Activated effector memory CD4-positive, alpha-beta T cell treated with anti-CD3 and anti-CD28 coated beads, Interleukin-2, amount 50 U/mL, for 16 hours (primary cell): ENCODE measurements around the gene MTG1.

ENCODE experiments used
- DNase-seq: peaks from one replicate; pipeline ENCODE4 v3.0.0-alpha.2; 2020

Gene MTG1

GRCh38 chr10:133394064-133394663 is at the start of gene MTG1:
TSS of gene MTG1 (plus strand) at chr10:133394157. CDS start at chr10:133394221, 64 bp downstream.
- DNase-seq = peak; percentile 98

DNA sequence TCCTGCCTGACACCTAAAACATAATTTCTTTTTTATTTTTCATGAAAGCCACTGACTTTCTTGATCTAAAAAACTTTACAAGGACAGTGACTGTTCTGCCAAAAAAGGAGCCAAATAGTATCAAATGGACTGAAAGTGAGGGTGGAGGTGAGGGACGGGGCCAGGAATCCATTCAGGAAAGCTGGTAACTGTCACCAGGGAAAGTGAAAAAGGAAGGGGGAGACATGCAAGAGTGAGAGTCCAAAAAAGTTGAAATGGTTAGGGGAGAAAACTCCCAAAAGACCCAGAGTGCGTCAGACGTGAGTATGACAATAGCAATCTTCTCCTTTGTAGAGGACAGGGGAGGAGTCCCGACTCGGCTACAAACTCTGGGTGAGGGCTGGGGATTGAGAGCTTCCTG is 49.7 kb upstream of the MTG1 start:
- no peak for DNase-seq

GRCh38 chr10:133346413-133346812 is 47.5 kb upstream of the MTG1 start:
- DNase-seq = no peak

- no peak for DNase-seq
These were observed 46.0 kb upstream of the MTG1 start for GRCh38 chr10:133347710-133348517.

DNA sequence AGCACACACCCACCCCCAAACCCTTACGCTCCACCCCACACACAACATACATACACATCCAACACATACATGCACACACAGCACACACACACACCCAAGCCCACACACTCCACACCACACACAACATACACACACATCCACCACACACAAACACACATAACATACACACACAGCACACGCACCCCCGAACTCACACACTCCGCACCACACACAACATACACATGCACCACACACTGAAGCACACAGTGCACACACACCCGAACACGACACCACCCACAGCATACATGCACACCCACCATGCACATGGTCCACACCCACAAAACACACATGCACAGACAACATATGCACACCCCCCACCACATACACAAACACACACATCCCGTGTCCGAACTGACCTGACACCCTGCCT is 44.8 kb upstream of the MTG1 start:
- DNase-seq = no peak

DNA sequence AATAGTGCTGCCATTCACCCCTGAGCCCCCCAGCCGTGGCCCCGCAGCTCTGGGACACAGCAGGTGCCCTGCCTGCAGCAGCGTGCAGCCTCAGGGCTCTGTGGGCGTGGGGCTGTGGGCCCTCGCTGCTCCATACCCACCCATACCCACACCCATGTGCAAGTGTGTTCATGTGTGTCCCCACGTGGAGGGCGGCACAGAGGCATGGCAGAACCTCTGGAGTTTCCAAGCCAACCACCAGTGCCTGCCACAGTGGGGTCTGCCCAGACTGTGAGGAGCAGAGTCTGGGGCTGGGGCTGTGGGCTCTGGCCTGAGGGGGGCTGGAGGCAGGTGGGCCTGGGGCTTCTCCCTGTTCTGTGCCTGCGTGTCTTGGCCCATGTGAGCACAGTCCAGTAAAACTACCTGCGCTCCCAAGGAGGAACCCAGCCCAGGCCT is 44.4 kb upstream of the MTG1 start:
- no peak for DNase-seq

- DNase-seq = no peak
These were observed 43.5 kb upstream of the MTG1 start for GRCh38 chr10:133350283-133350949.

GRCh38 chr10:133350950-133351329 is 43.0 kb upstream of the MTG1 start:
- DNase-seq = no peak

DNA sequence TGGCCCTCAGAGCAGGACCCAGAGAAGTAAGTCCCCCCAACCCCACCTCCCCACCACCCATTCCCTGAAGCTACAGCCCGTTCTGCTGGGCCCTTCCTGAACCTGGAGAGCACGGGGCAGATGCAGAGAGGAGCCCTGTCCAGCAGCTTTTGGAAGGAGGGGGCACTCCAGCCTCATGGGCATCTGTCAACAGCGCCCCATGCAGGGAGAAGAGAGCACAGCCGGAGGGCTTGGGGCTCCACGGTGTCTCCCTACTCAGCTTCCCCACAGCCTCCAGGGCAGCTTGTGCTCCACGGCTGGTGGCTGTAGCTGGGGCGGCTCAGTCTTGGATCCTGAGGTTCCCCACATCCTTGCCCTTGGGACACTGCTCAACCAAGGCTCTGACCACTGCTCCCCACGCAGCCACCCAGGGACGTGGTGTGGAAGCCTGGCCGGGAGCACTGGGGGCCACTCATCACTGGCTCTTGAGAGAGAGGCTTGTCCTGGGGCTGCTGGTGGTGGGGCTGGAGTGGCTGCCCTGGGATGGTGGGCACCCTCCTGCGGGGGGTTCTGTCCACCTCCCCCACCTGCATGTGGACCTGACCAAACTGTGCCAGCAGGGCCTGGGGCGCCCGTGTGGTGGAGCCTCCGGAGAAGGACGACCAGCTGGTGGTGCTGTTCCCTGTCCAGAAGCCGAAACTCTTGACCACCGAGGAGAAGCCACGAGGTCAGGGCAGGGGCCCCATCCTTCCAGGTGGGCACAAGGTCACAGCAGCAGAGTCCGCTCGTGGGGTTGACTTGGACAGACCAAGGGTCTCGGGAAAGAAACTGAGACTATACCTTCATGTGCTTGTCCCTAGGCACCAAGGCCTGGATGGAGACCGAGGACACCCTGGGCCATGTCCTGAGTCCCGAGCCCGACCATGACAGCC is 42.3 kb upstream of the MTG1 start:
- no peak for DNase-seq

DNA sequence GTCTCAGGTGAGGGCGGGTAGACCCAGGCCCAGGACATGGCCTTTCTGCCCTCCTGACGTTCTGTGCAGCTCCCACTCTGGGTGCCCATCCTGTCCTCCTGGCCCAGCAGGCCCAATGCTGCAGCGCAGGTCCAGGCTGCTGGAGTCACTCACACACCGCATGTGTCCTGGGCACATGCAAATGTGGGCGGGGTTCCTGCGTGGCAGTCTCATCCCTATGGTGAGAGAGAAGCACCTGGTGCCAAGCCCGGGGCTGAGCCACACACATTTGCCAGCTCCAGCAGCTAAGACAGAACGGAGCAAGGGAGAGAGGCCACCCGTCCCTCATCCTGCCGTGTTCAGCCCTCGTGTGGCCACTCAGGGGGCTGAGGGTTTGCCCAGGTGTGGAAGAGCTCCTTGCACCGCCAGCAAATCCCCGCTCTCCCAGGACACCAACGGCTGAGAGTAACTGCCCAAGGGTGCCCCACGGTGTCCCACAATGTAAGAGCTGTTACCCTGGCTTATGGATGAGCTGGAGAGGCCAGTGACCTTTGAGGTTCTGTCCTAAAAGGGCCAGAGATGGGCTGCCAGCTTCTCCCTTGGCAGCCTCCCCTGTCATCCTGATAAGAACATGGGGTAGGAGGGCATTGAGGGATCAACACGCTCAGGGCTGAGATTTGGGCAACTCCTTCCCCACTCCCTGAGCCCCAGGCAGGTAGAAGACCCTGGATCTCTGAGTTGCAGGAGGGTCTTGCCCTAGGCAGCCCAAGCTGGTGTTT is 40.6 kb upstream of the MTG1 start:
- no peak for DNase-seq

- DNase-seq = no peak
These were observed 39.9 kb upstream of the MTG1 start for GRCh38 chr10:133353988-133354605.

GRCh38 chr10:133354672-133355240 is 39.2 kb upstream of the MTG1 start:
- DNase-seq = no peak

GRCh38 chr10:133355266-133355665 is 38.7 kb upstream of the MTG1 start:
- no peak for DNase-seq

DNA sequence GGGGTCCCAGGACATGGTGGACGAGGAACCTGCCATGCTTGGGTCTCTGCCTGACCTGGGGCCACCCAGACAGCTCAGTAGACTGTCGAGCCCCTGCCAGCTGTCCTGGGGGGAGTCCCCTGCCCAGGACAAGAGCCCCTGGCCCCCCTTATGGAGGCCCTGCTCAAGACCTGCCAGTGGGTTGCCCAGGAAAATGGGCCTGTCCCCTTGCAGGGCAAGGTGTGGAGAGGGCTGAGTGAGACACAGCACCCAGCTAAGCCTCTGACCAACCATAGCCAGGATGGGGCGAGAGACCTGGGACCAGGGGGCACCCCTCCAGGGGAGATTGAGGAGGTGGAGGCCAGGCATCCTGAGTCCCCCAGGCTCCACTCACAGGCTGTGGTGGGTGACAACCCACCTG is 38.0 kb upstream of the MTG1 start:
- no peak for DNase-seq

DNA sequence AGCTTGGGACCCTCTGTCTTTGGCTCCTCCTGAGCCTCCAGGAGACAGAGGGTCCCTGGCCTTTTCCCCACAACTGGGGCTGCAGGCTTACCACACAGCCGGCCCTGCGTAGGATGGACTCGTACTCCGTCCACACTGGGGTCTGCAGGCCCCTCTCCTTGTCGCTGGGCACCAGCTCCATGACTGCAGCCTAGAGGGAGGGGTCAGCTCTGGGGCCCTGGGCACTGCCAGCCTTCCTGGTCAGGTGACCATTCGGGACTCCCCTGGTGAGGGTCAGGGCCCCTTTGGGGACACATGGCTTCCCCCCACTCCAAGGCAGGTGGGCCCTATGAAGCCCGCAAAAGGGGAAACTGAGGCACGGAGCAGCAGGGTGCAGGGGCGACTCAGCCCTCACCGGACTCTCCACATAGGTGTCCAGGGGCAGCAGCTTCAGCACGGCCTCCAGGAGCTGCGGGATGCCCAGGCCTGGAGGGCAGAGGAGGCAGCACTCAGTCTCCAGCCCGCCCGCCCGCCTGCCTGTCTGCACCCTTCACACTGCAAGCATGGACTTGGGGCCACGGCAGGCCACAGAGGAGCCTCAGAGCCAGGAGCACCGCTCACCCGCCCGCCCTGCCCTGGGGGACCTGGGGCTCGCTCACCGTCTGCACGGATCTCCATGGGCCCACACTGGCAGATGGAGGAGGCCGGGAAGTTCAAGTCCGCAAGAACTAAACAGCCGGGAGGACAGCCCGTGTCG is 37.2 kb upstream of the MTG1 start:
- no peak for DNase-seq

GRCh38 chr10:133357285-133358161 is 36.4 kb upstream of the MTG1 start, which contains the start of gene FUOM:
TSS of gene FUOM (minus strand) at chr10:133358019. CDS start at chr10:133358007, 12 bp downstream.
- peak; percentile 89 for DNase-seq

GRCh38 chr10:133358162-133358924 is 35.6 kb upstream of the MTG1 start:
- no peak for DNase-seq

GRCh38 chr10:133358925-133359310 is 35.0 kb upstream of the MTG1 start:
- DNase-seq = no peak

DNA sequence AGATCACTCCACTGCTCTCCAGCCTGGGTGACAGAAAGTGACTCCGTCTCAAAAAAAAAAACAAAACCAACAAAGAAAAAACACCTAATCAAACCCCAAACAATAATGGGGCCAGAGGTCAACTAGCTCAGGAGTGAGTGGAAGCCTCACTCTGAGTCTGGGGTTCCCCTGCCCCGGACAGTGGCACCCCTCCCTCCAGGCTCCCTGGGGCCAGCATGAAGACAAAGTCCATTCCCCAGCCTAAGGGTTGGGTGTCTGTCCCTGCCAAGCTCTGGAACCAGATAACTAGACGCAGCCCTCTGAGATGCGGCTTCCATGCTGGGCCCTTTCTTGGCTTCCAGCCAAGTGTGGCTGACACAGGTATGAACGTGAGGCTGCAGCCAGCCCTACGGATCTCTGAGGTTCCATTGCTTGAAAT is 34.4 kb upstream of the MTG1 start:
- peak; percentile 75 for DNase-seq
